ENCODE results near the gene PDZRN4.

Gene PDZRN4

DNA sequence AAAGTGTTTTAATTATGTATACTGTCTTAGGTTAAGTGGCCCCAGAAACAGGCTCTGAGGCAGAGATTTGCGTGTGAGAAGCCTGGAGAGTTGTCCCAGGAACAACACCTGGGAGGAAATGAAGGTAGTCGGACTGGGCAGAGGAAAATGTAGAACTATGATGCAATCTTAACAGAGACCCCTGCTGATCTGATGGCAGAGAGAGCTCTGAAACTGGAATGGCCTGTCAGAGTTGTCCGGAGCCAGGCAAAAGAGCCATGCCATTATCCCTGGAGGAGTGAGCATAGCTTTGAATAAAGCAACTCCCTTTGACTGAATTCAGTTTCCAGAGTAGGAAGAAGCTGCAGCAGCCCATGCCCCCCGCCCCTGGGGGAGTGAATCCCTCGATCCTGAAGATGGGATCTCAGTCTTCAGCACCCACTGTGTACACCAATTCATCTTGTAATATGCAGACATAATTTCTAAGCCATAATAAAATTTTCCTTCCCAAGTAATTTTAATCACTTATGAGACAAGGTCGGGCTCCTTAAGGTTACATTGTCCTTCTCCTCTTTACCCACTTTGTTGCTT is 264.8 kb downstream of the PDZRN4 start:
- no peak for DNase-seq (ENCODE audit: low read depth in 2 of 3, low spot score in 2 of 3)

GRCh38 chr12:41453409-41453808 is 265.3 kb downstream of the PDZRN4 start:
- DNase-seq (ENCODE audit: low read depth in 2 of 3, low spot score in 2 of 3), result no peak

- no peak for DNase-seq (ENCODE audit: low read depth in 2 of 3, low spot score in 2 of 3)
Observed at GRCh38 chr12:41459111-41459905, 271.2 kb downstream of the PDZRN4 start.

DNA sequence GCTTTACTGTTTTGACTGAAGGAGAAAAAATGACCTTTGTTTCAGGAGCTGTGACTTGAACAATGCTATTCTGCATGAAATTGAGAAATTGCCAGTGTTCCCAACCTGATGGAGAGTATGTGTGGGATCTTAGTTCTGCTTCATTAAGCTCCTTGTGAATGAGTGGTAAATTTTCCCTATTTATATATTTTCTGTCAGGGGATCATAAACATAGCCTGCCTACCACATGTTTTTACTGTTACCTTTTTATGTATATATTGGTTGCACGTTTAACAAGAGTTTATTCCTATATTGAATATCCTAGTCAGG is 271.7 kb downstream of the PDZRN4 start:
- no peak for DNase-seq (ENCODE audit: low read depth in 2 of 3, low spot score in 2 of 3)

DNA sequence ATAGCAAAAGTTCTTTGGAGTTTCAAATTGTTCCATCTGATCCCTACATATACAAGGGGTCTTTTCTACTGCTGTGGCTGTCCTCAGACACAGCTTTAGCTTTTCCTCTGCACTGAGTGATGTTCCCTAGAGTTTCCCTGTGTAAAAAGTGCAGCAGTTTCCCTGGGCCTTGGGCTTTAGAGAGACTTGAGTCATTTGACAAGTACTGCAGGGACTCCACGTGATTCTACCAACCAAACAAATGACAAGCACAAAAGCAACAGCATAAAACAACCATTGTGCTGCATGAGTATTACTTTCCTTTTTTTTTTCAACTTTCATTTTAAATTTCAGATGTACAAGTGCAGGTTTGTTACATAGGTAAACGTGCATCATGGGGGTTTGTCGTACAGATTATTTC is 272.8 kb downstream of the PDZRN4 start:
- DNase-seq (ENCODE audit: low read depth in 2 of 3, low spot score in 2 of 3), result no peak

GRCh38 chr12:41462312-41462711 is 274.2 kb downstream of the PDZRN4 start:
- DNase-seq (ENCODE audit: low read depth in 2 of 3, low spot score in 2 of 3), result no peak

DNA sequence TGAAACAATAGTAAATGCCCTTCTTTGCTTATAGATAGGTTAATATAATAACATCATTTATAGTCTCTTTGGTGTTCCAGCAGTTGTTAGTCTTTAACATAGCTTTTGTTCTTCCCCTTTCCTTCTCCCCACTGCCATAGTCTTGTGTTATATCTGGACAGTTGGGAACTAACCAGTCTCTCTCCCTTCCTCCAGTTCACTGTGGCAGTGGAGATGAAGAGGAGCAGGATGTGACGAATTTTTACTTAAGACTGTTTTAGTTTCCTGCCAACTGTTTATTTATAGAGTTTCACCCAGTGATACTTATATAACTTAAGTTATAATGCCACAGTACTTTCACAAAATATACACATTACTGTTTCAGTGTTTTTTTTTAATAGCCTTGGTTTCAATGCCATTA is 277.4 kb downstream of the PDZRN4 start:
- DNase-seq (ENCODE audit: low read depth in 2 of 3, low spot score in 2 of 3), result no peak

DNA sequence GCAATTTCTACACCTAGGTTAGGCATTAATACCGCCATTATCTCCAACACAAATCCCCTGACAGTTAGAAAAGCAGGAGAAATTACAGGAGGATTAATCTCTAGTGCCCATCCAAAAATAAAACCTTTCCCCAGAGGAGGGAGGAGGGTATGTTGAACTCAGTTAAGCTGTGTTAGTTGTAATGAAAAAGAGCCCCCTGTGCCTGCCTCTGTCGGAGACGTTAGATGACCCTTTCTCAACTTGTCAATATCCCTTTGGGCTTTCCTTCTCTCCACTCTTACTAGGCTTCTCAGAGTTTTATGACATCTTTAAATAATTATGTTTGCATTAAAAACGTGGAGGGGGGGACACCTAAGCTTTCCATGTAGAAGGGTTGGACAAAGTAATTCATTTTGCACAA is 278.2 kb downstream of the PDZRN4 start:
- DNase-seq (ENCODE audit: low read depth in 2 of 3, low spot score in 2 of 3), result no peak

DNA sequence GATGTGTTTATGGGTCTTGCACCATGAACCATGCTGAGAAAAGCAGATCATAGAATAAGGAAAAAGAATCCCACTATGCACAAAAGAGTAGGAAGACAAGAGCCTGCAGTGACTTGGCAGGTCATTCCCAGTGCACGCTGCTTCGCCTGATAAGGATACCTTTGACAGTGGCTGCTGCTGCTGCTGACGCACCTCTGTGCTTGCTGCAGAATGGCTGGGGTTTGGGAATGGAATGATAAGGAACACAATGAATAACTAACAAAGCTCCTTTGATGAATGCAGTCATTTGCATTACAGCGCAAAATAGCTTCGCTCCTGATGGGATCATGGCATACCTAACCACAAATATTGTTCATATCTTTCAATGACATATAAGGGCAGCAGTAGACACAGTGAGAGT is 278.7 kb downstream of the PDZRN4 start:
- DNase-seq (ENCODE audit: low read depth in 2 of 3, low spot score in 2 of 3), result no peak

- DNase-seq (ENCODE audit: low read depth in 2 of 3, low spot score in 2 of 3), result no peak
Observed at GRCh38 chr12:41467591-41468325, 279.6 kb downstream of the PDZRN4 start.

DNA sequence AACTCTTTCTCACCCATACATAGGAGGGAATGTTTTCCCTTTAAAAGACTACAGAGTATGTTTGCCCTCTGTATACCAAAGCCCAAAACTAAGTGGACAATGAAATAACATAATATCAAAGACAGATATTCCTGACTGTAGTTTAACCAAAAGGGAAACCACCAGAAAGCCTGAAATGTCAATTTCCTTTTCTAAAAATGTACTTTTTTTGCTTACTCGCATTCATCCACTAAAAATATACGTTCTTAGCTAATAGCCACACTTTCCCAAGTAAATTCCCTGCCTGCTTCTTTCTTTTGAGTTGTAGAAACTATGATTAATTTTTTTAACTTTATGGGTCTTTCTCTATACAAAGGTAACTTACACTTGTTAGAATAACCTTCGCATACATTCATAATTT is 280.2 kb downstream of the PDZRN4 start:
- DNase-seq (ENCODE audit: low read depth in 2 of 3, low spot score in 2 of 3), result no peak

DNA sequence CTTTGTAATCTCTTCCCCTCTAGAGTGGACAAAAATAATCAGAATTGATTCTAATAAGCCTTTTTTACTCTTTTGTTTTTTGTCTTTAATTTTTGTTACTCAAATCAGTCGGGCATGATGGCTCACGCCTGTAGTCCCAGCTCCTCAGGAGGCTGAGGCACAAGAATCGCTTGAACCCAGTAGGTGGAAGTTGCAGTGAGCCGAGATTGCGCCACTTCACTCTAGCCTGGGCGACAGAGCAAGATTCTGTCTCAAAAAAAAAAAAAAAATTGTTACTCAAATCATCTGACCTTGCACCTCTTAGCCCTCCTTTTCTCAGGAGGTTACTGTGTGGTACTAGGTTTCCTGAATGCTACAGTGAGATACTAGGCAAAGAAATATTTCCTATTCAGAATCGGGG is 280.6 kb downstream of the PDZRN4 start:
- DNase-seq (ENCODE audit: low read depth in 2 of 3, low spot score in 2 of 3), result no peak

DNA sequence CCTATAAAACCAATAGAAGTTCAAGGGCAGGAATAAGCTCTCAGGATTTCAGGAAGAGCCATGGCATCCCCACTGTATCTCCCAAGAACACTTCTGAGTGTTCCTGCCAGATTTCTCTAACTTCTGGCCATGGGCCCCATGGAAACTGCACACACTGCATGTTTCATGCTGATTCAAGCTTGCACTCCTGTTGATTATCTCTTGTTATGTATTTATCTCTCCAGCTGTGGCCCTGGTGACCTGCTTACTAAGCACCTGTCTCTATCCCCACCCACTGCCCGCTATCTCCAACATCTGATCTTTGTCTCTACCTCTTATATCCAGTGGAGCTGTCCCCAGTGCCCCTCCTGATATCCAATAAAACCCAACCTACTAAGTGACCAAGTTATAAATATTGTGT is 285.3 kb downstream of the PDZRN4 start:
- no peak for DNase-seq (ENCODE audit: low read depth in 2 of 3, low spot score in 2 of 3)

DNA sequence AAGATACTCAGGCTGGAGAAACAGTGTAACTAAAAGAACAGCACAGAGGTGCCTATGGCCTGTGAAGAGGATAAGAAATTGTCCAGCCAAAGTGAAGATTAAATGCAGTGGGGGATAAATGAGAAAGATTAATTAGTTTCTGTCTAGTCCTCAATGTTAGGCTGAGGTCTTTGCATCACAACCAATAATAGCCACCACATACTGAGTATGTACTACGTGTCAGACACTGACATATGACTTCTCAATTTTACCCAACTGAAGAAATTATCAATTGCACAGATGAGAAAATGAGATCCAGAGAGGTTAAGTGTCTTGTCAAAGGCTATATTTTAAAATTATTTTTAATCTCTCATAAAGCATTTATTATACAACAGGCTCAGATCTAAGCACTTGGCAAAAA is 285.9 kb downstream of the PDZRN4 start:
- no peak for DNase-seq (ENCODE audit: low read depth in 2 of 3, low spot score in 2 of 3)

DNA sequence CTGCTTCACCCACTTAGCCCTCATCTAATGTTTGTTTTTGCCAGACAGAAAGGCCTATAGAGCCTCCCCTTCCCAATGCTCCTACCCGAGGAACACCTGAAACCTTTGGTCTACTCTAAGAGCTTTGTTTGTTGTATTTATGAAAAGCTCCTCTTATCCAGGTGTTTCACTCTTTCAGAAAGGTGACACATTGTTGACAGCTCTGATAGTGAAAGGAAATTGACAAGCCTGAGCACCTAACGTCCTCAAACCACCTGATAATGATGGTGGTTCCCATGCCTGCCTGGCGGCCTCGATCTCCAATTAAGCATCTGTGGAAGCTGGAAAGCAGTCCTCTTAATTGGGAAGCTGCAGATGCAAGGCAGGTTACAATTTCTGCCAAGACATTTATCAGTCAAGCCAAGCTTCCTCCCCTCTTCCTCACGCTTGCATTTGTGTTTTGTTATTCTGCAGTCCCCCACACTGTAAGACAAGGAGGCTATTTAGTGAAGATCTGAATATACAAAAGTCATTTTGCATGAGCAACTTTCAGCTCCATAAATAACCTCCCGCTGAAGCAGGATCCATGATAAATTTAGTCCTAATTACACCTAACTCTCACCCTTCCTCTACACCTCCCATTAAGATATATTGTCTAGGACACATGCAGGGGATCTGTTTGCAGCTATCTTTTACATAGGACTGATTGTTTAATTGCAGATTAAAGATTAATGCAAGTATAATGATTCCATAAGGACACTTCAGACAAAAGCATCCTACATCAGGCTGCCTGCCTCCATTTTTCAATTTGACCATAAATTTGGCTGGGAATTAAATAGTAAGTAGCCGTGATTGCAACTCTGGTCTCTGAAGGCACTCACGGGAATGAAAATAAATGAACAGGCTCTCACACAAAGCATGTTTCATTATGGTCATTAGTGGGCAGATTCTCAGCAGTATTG is 288.6 kb downstream of the PDZRN4 start:
- DNase-seq (ENCODE audit: low read depth in 2 of 3, low spot score in 2 of 3), result no peak

- DNase-seq (ENCODE audit: low read depth in 2 of 3, low spot score in 2 of 3), result no peak
Observed at GRCh38 chr12:41479426-41479825, 291.3 kb downstream of the PDZRN4 start.

DNA sequence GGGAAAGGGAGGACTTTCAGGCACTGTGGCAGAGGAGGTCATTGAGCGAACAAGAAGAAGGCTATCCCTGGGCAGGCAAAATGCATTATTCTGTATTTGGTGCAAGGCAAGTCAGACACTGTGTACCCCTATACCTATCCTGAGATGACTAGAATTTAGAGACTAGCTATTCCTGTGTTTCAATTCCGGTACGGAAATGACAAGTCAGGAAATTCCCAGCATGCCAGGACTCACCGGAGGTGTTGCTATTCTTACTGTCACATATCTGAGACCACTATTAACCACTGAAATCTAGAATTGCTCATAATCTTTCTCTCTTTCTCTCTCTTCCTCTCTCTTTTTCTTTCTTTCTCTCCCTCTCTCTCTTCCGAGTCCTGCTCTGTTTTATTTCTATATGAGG is 297.1 kb downstream of the PDZRN4 start:
- DNase-seq (ENCODE audit: low read depth in 2 of 3, low spot score in 2 of 3), result no peak

GRCh38 chr12:41486718-41487117 is 298.6 kb downstream of the PDZRN4 start:
- no peak for DNase-seq (ENCODE audit: low read depth in 2 of 3, low spot score in 2 of 3)

DNA sequence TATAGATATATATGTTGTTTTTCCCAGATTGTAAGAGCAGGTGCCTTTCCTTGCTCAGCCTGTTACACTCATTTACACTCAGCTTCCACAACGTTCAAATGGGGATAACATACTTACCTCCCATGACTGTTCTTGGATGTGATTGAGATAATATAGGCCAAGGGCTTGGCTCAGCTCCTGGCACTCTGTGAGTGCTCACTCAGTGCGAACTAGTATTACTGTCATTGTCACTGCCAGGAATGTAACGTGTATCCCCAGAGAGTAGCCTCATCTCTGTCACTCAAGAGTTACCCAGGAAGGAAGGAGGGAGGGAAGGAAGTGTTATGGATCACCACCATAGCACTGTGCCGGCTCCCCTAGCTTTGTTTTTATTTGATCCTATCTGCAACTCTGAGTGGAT is 307.9 kb downstream of the PDZRN4 start:
- DNase-seq (ENCODE audit: low read depth in 2 of 3, low spot score in 2 of 3), result no peak

GRCh38 chr12:41497409-41497808 is 309.3 kb downstream of the PDZRN4 start:
- DNase-seq (ENCODE audit: low read depth in 2 of 3, low spot score in 2 of 3), result no peak

GRCh38 chr12:41504976-41505375 is 316.9 kb downstream of the PDZRN4 start:
- no peak for DNase-seq (ENCODE audit: low read depth in 2 of 3, low spot score in 2 of 3)

All from activated CD8-positive, alpha-beta memory T cell treated with anti-CD3 and anti-CD28 coated beads for 48 hours (primary cell).